GM20000 (cell line): ENCODE measurements around the gene PSMG4.

Source experiments
- DNase-seq: peaks from one replicate; pipeline ENCODE4 v3.0.0; 2012; ENCODE audit warnings: low spot score
- CTCF ChIP-seq: IDR thresholded peaks from 2 replicates; pipeline ENCODE4 v1.5.1; 2012; ENCODE audit warnings: mild to moderate bottlenecking, control low read depth; ENCODE audit errors: extremely low read depth, missing control alignments

PSMG4 gene, protein sequence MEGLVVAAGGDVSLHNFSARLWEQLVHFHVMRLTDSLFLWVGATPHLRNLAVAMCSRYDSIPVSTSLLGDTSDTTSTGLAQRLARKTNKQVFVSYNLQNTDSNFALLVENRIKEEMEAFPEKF

GRCh38 chr6:3258720-3259490 is at the start of gene PSMG4:
TSS of gene PSMG4 (plus strand) at chr6:3258947. CDS start at chr6:3259023, 76 bp downstream.
- no peak for TF ChIP-seq CTCF
- DNase-seq = peak; percentile 99

DNA sequence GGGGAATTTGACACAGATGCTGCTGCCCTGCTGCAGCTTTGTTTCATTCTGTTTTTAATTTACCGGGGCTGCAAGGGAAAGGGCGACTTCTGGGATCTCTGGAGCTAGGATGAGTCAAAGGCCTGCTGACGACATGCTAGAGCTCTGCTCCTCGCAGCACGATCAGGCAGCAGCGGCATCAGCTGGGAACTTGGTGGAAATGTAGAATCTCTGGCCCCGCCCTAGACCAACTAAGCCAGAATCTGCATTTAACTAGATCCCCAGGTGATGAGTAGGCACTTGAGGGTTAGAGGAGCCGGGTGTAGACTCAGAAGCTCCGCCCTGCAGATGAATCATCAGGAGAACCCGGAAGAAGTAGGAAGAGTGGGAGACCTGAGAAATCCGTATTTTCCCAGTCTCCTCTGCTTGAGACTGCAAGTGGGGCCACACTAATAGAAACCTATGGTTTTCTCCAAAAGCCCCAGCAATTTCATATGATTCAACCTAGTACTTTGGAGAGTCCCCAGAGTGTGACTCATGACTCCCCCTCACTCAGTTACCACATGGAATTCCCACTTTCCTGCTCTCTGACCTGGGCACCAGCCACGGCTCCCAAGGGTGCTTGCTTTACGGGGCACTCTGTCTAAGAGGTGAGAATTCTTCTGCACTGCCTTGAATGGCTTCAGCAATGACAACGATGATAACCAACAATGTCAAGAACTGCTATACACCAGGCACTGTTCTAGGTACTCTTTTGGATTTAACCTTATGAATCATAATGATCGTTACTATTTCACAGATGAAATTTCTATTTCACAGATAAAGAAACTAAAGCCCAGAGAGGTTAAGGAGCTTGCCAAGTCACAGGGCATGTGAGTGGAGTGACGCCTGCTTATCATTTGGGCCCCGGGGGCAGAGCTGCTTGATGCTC is 49.4 kb upstream of the PSMG4 start:
- no peak for TF ChIP-seq CTCF
- DNase-seq = peak; percentile 56

DNA sequence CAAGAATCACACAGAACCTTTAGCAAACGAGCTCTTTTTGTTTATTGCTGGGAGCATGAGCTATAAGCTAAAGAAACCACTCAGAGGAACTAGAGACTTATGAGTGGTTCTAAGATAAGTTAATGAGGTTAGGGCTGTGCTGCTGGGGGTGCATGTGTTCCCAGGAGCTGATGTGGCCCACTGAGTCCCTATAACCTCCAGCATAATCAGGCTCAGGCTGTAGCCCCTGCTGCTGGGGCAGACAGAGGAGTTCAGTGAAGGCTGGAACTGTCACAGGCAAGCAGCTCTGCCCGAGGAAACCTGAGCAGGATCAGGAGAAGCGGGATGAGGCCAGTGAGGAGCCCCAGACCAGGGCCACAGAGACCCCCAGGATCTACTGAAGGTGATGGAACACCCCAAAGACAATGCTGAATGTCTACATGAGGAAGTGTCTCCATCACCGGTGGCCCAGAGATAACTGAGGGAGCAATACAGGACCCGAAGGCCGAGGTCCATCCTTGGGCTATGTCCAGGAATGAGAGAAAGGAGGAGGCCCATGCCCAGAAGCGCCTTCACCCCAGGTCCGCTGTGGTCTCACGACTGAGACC is 48.6 kb upstream of the PSMG4 start:
- DNase-seq = peak; percentile 25
- TF ChIP-seq CTCF = no peak

DNA sequence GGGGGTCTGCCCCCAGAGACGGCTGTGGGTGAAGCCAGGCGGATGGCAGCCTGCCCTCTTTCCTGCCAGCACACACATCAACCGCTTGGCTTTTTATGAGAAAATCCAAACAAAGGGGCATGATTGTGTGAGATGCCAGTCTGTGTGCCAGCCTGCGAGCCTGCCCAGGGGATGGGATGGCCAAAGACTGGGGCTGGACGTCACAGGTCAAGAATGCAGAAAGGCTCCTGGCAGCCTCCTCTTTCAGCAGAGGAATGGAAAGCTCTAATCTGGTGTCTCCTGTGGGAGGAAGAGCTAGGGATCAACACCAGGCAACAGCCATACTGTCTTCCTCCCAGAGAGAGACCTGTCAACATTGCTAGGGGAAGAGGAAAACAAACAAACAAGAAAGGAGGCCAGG is 47.1 kb upstream of the PSMG4 start:
- no peak for TF ChIP-seq CTCF
- DNase-seq = no peak

- no peak for DNase-seq
- TF ChIP-seq CTCF = no peak
These were observed 46.5 kb upstream of the PSMG4 start for GRCh38 chr6:3212261-3212660.

GRCh38 chr6:3213334-3213695 is 45.4 kb upstream of the PSMG4 start:
- TF ChIP-seq CTCF = no peak
- DNase-seq = no peak

- TF ChIP-seq CTCF = no peak
These were observed 43.8 kb upstream of the PSMG4 start for GRCh38 chr6:3214898-3215297.

More at GRCh38 chr6:3214898-3215297, 43.8 kb upstream of the PSMG4 start:
- DNase-seq = no peak
